ENCODE data around the gene PNMA6E.

Gene PNMA6E

GRCh38 chrX:153382563-153383482 lies 18.3 kb downstream of the PNMA6E start:
- DNase-seq: no peak

GRCh38 chrX:153381684-153382532 lies 19.2 kb downstream of the PNMA6E start:
- DNase-seq: peak; percentile 2

DNA sequence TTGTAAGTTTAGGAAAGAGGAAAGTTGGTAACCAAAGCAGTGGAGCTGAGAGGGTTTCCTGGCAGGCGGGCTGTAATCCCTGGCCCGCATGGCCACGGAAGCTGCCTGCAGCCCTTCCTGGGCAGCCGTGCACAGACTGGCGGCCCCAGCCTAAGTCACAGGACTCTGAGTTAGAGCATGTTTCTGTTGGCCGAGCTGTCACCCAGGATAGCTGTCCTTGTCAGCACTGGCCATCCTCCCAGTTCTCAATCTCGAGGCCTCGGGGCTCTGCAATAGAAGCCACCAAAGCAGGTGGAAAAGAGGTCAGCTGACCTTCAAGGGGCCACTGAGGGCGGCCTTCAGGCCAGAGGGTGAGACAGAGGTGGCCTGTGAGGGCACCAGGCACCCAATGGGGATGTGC lies 20.5 kb downstream of the PNMA6E start:
- DNase-seq: no peak

DNA sequence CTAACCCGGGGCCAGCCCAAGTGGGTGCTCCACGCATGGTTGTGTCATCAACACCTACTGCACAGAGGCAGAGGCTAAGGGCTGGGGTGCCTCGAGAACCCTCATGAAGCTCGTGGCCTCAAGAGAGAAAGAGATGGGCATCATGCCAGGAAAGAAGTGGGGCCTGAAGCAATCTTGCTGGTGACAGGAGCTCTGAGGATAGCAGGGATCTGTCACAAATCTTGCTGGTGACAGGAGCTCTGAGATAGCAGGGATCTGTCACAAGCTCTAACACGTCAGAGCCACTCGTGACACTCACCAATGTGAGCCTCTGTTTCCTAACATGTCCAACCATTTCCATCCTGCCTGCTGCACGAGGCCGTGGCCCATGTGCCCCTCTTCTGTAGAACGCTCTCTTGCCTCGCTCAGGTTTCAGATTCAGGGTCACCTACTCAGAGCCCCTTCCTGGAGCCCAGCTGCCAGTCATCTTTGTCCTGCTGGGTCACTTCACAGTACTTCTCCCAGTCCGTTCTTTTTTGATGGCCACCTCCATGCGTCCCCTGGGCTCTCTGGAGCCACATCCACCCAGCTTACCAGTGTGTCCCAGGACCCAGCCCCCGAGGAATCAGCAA lies 21.1 kb downstream of the PNMA6E start:
- no peak for DNase-seq

- no peak for DNase-seq
Observed at GRCh38 chrX:153379508-153379907, 21.6 kb downstream of the PNMA6E start.

- no peak for DNase-seq
Observed at GRCh38 chrX:153378607-153379006, 22.5 kb downstream of the PNMA6E start.

DNA sequence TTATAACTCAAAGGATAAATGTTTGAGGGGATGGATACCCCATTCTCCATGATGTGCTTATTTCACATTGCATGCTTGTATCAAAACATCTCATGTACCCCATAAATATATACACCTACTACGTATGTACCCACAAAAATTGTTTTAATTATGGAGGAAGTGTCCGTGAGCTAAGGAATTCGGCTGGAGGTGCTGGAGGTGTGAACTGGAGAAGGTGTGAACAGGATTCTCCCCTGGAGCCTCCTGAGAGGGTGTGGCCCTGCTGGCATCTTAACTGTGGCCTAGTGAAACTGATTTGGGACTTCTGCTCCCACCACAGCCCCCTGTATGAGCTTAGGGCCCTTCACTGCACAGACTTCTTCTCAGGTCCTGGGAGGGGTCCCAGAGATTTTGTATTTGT lies 23.4 kb downstream of the PNMA6E start:
- DNase-seq: no peak

- DNase-seq: no peak
Observed at GRCh38 chrX:153375571-153375970, 25.6 kb downstream of the PNMA6E start.

GRCh38 chrX:153374426-153374825 lies 26.7 kb downstream of the PNMA6E start:
- no peak for DNase-seq

- no peak for DNase-seq
Observed at GRCh38 chrX:153372949-153373348, 28.2 kb downstream of the PNMA6E start.

- no peak for DNase-seq
Observed at GRCh38 chrX:153371256-153371655, 29.9 kb downstream of the PNMA6E start.

GRCh38 chrX:153370293-153371055 lies 30.7 kb downstream of the PNMA6E start:
- DNase-seq: no peak

- DNase-seq: no peak
Observed at GRCh38 chrX:153366878-153367538, 34.1 kb downstream of the PNMA6E start.

DNA sequence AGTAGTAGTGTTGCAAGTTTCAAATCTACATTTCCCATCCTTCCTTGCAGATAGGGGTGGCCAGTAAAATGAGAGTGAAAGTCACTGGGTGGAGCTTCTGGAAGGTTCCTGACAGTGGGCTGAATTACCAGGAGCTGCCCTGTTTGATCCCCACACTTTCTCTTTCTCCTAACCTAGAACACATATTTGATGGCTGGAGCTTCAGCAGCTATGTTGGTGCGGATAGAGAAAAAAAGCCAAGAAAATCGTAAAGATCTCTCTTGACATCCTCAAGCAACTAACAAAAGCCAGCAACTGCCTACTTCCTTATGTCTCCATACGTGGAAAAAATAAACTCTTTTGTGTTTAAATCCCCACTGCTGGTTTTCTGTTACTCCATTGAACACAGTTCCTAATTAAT lies 35.0 kb downstream of the PNMA6E start:
- DNase-seq: no peak

DNA sequence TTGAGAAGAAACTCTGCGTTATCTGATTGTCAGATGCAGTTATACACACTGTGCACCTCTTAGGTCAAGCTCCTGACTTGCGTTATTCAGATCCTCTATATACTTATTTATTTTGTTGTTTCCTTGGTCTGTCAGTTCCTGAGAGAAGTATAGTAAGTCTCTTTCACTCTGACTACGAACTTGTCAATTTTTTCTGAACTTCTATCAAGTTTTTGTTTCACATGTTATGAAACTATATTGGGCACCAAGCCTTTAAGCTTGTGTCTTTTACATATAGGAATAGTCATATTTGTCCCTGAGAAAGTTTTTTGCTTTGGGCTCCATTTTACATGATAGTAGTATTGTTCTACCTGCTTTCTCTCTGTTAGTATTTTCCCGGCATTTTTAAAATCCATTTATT lies 35.5 kb downstream of the PNMA6E start:
- no peak for DNase-seq

DNA sequence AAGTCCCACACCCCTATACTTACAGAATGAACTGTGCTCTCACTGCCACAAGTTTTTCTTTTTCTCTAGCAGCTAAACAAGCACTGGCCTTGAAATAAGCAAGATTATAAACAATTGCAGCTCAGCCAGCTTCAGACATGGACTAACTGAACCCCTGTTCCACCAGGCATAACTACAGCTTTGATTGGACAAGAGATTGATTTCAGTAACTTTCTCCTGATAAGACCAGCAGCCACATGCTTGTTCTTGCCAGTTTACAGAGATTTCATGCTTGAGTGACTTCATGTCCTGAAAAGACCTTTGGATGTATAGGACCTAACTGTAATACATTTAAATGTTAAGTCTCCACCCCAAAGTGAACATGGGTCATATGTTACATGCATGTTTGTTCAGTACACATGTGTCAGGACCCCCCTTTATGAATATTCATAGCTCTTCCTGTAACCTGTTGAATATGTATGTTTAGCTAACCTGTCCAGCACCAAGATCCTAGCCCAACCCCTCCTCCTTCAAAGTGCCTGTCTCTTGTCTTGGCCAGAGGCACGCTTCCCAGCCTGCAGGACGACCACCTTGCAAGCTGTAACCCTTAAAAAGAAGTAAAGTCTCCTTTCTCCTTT lies 39.3 kb downstream of the PNMA6E start:
- DNase-seq: no peak

- DNase-seq: no peak
Observed at GRCh38 chrX:153357877-153358276, 43.3 kb downstream of the PNMA6E start.

DNA sequence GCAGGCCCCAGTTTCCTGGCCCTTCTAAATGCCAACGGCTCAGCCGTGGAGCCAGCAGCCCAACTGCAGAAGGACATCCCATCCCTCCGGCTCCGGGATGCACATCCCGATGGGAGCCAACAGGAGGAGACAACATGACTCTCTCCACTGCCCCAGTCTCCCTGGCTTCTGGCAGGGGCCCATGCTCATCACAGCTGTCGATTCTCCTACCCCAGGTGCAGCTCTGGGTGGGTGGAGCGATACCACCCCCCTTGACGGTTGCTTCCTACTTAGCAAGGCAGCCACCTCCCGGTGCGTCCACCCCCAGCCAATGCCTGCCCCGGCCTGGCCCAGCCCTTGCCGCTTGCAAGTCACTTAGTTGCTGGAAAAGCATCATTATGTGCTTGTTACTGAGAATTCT lies 47.7 kb downstream of the PNMA6E start:
- DNase-seq: no peak

DNA sequence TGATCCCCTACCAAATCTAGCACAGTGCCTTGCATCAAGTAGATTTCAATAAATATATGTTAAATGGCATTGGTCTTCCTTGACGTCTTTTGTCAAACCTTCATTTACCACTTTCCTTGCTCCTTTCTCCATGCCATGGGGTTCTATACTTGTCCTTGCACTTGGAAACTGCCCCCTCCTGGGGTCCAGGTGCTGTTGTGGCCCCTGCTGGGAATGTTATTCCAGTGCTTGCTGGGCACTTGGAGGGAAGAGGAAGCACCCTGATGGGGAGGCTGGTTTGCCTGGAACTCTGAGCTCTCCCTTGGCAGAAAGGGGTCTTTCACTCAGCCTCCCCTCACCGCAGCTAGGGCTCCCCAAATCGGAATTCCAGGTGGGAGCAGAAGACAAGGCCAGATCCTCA lies 48.3 kb downstream of the PNMA6E start:
- no peak for DNase-seq

DNA sequence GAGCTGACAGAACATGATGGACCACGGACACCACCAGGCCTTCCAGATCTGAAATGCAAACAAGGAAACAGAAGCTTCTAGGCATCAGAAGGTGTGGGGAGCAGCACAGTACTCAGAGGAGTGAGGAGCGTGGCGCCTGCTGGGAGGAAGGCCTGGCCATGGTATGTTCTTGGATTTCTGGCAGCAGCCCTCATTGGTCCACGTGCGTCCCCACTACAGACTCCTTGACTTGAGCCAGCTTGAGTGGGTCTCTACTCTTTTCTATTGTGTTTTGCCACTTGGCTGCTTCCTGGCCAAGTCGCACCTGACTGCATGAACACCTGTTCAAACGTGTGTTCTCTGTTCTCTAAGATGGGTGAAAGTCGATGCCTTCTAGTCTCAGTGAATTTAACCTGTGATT lies 49.2 kb downstream of the PNMA6E start:
- no peak for DNase-seq

DNA sequence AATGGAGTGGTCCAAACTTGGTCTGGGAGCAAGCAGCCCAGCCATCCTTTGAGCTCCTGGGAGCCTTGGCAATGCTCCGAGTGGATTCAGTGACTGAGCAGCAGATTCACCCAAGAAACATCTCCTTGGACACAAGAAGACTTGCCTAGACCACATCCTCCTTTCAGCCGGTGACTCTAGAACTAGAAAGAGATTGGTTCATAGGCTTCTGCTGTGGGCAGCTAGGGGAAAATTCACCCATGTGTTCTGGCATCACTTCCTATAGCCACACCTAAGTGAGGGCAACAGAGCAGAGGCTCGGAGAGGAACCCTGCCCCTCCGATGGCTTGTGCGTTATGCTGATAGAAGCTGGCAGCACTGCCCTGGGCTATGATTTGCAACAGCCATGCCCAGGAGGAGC lies 51.2 kb downstream of the PNMA6E start:
- DNase-seq: no peak

- DNase-seq: no peak
Observed at GRCh38 chrX:153348421-153348820, 52.7 kb downstream of the PNMA6E start.
